ENCODE results near the gene PLAAT1.

Gene PLAAT1

DNA sequence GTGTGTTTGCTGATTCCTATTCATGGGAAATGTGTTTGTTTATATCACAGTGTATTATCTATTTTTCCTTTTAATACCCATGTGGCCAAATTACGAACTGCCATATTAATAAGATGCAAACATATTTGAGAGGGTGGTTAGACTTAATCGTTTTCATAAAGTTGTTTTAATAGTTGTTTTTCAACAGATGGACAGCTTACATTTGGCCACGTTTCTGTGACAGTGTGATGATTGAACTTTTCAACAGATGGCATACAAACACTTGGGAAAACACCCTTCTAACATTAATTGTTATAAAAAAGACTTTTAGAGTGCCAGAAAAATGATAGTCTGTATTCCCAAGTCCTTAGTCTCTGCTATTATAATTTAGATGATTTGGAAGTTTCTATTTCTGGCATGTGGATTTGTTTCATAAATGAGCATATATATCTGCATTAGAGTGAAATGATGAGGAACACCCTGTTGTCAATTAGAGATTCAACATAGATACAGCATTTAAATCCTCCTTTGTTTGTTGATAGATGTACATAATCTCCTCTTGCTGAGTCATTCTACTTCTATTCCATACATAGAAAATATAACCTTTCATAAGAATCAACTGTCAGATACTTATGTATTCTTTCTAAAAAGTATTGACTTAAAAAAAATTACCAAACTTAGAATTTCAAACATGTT is 13.1 kb downstream of the PLAAT1 start:
- DNase-seq, result no peak

DNA sequence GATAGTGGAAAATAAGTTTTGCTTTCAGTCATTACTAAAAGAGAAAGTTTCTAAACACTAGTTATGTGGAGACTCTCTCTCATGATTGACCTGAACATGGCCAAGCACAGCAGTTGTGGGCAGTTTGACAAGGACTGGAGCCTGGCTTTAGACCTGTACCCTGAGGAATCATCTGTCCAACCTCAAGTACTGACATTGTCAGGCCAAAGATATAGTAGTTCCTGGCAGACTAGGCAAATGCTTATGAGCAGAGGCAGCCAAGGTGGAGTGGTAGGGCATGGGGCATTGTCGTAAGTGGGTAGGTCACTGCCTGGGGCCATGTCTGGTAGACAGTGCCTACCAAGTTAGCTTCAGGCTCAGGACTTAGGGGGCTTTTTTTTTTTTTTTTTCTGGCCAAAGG is 20.9 kb downstream of the PLAAT1 start:
- no peak for DNase-seq

DNA sequence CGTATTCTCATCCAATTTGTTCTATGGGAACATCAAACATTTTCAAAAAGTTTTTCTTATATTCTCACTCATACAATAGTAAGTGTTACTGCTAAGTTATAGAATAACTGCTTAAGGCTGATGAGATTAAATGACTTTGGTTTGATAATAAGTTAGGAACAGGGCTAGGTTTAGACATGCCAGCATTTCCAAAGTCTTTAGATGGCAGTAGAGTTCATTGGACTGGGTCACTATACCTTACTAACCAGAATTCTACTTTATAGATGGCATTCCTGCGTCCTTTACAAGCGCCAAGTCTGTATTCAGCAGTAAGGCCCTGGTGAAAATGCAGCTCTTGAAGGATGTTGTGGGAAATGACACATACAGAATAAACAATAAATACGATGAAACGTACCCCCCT is 21.7 kb downstream of the PLAAT1 start:
- DNase-seq, result no peak

DNA sequence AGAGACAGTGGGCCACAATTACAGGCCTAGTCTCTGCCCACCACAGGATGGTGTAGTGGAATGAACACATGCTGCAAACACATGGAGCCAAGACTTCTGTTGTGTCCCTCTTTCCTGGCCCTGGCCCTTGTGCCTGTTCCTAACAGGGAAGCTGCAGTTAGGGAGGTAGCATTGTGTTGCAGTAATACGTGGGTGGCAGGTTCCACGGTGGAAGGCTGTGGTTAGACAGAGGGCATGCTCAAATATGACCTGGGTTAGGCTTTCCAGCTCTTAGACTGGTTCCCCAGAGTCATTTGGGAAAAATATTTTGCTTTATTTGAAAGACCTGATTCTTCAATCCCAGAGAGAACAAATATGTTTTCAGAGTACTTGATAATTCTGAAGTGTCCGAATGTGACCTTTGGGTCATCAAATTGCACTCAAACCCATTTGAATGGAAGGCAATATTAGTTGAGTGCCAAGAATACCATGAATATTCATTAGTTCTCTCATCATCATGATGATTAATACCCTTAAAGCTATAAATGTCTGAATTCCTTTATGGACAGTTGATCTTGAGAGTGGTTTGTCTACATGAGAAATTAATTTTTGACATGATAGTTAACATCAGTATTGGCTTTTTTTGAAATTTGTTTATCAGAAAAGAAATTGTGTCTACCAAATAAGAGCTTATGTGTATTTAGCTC is 28.5 kb downstream of the PLAAT1 start:
- no peak for DNase-seq

DNA sequence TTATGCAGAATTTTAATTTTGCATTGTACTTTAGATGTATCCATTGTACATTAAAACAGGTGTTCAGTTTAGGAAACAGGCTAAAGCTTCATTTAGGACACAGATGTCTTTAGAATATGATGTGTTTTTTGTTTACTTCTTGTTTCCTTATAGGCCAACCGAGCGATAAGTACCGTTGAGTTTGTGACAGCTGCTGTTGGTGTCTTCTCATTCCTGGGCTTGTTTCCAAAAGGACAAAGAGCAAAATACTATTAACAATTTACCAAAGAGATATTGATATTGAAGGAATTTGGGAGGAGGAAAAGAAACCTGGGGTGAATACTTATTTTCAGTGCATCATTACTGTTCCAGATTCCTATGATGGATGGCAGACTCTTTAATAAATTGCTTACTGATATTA is 29.4 kb downstream of the PLAAT1 start:
- DNase-seq, result no peak

DNA sequence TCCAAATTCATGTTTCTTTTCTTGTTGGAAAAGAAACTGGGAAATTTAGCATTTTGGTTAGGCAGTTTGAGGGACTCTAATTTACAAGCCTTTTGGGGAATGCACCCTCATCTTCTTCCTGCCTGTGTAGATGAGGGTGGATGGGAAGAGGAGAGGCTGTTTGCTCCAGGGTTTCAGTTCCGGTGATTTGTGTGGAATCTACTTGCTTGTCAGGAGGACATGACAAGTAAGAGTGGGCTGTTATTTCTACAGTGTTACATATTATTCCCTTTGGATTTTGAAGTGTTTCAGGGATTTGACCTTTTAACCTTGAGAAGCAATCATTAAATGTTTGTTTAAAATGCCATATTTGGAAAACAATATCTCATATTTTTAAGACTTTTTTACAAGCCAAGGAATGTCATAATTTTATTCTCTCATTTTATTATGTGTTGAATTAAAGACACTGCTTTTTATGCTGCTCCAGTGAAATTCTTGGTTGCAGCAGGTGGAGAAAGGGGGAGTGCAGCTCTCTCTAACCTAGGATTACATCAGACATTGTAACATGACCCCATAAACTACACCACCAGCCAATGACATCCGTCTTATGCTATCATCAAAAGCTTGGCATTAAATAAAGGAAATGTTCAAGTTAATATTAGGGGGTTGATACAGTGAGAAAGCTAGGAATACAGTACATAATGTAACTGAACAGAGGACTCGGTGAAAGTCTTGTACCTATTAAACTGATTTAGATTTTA is 30.2 kb downstream of the PLAAT1 start:
- no peak for DNase-seq

DNA sequence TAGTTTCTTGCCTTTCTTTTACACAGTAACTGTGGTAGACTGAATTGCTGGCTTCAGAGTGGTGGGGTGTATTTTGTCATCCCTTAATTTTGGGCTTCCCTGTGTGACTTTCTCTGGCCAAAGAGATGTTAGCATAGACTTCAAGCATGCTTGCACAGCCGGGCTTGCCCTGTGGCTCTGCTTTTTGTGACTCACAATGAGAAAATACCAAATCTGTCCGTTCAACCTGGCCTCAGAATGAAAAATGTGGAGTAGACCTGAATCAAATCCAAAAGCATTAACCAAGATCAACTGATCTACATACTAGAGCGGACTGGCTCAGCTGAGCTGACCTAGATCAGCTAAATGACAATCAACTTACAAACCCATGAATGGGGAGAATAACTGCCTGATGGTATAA is 51.4 kb downstream of the PLAAT1 start:
- no peak for DNase-seq

DNA sequence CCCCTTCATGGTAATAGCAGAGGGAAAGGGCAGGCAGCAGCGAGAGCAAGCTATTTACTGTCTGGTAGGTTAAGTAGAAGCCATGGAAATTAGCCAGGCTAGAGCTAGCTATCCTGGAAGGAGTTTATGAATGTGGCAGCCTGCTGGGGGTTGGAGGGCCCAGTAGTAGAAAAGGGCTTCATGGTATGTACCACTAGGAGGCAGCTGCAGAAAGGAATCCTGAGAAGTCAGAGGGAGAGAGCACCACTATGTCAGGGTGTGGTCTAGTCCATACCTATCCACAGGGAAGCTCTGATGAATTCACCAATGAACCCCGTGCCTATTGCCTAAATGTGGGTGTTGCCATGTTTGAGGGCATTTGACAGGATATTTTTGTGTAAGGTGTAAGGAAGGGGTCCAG is 55.0 kb downstream of the PLAAT1 start:
- no peak for DNase-seq

DNA sequence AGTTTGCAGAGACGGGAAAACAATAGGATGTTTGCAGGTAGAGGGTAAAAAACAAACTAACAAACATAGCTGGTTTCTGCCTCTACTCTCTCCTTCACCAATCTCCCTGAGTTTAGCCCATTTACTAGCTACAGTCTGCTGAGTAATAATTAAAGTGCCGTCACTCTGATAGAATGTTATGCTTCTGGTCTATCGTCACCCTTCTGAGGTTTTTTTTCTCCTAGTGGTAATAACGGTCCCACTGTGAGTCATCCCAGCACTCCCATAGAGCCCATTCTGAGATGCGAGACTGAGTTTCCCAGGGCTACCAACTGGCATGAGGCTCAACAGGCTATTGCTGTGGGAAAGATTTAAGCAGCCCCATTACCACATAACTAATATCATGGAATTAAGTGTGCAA is 56.4 kb downstream of the PLAAT1 start:
- DNase-seq, result no peak

DNA sequence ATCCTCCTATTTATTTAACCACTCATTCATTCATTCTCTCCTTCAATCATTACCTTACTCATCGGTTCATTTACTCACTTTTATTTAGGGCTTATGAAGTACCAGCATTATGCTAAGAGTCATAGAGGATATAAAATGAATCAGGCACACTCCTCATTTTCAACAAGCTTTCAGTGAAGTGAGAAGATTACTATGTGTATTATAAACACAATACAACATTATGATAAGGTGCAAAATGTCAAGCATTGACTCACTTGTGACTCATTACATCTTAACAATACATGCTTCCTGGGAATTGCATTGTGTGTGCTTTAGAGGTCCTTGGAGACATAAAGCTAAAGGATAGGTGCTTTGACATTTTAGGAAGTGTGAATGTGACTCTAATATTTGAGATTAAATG is 60.4 kb downstream of the PLAAT1 start:
- DNase-seq, result no peak

DNA sequence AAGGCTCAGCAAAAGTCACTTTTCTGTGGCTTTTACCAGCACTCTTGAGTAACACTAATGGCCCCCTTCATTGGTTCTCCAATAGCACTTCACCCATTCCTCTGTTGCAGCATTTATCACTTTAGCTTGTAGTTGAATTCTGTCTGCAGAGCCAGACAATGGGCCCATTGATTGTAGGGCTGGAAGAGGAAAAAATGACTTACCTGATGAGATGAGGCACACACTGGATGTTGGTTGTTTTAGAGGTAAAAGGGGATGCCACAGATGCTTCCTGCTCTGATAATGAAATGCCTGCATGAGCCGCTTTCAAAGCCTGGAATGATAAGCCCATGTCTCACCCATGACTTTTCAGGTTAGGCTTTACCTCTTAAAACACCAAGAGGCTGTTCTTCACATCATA is 64.3 kb downstream of the PLAAT1 start:
- DNase-seq, result no peak

DNA sequence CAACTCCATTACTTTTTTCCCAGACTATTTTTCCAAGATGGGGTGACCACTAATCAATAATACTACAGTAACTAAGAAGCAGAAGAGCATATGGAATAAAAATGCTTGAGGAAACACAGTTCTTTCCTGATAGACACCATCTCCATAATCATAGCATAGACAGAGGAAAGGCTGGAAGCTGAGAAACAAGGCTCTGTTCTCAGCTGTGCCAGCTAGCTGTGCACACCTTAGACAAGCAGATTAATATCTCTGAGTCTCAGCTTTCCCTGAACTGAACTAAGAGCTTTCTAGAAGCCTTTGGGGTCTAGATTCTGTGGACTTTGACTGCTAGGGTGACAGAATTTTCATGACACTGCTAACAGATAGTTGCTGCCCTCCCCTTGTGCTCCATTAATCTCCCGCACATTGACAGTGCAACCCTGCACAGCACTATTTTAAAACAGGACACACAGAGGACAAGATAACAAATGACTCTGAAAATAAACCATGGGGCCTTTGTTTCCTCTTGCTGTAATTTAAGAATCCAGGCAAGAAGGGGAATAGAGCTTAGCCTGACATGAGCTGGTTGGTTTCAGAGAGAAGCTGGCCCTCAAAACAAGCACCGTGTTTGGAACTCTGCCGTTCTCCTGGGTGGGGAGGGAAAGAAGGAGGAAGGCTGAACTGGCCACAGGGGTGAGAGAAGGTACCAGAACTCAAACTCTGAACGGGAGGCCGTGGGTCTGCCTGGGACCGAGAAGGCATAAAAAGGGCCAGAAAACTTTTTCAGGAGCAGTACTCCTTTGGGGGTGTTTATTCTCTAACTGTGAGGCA is 70.1 kb downstream of the PLAAT1 start:
- no peak for DNase-seq

DNA sequence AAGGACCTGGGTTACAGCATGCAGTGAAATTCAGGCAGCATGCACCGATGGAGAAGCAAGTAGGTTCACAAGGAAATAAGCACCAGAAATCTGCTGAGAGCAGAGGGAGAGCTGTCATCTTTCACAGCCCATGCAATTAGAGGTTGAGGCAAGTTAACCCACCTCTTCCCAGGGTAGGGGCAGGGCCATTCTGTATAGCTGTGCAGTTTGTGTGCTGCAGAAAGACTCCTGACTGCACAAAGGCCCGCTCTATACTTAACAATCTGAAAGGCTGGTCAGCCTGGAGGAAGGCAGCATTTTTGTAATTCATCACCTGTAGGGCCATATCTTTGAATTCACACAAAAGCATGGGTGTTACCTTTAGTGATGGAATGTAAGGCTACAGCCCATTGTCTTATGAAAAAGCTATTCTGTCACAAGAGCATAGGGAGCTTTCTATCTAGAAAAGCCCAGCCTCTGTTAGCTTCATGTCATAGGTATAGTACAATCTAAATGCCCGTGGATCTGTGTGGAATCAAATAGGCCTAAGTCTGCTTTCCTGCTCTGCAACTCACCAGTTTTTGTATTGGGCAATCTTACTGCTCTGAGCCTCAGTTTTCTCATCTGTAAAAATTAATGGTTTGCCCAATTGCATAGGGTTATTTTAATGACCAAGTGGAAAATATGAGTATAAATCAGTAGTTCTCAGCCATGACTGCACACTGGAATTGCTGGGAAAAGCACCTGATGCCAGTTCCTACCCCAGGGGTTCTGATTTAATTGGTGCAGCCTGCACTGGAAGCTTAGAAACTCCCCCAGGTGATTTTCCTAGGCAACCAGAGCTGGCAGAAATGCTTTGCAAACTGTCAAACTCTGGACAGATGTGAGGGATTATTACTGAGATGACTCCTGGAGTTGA is 72.3 kb downstream of the PLAAT1 start:
- DNase-seq, result no peak

DNA sequence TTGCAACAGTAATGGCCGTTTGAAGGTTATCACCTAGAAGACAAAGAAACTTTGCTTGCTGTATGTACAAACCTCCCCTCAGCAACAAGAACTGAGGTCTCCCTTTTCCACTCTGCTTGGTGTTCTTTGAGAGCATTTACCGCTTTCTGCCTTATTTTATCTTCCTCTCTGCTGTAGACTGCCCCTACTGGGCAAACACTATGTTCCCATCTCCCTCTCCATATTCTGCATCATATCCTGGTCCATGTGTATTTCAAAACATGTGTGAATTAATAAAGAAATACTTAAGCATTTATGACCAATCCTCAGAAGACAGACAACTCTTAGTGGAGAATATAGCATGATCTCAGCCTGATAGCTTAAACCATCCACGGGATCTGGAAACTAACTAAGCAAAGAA is 73.1 kb downstream of the PLAAT1 start:
- DNase-seq, result no peak

DNA sequence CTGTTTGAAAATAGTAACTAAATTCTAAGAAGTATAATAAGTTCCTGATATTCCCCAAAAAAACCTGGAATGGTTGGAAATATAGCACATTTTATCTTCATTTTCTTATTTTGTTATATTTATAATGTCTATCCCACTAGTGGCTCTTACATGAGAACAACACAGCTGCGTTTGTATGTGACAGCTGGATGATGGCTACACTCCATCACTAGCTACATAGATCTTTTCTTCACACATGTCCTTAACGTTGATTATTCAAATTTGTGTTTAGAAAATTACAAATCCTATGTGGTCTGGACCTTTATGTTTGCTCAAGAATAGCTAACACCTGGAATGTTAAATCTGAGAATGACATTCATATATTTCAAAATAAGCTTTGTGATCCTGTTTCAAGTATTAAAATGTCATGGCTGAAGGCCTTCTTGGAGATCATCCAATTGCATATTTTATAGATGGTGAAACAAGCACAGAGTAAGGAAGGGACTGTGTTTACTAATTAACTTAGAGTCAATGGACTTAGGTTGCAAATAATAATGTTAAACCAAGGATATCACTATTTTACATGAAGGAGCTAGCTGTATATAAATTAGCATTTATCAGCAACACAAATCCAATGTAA is 76.8 kb downstream of the PLAAT1 start:
- no peak for DNase-seq
